ENCODE measurements around the gene ICAM4.

Gene ICAM4

DNA sequence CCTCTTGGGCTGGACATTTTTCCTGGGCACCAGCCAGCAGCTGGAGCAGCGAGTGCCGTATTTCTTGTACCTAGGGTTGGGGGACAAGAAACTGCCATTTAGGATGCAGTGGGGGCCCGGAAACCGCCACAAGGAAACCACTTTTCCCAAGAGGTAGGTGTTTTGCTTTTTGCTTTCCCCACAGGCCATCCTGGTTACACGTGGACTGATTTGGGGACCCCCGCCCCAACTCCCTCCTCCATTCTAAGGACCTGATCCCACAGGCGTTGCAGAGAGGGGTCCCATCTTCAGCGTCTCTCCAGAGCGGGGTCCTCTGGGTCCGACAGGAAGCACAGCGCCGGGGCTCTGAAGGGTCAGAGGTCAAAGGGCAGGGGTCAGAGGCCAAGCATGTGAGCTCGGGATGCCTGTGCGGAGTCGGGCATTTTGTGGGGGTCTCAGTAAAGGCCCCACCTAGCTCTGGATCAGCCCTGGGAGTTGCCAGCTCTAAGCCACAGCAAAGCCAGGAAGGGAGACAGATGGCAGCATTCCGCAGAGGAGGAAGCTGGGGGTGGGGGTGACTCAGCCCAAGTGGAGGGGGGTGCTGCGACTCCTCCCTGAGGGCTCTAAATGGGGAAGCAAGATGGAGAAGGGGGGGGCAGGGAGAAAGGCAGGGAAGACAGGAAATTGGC is 18.5 kb downstream of the ICAM4 start:
- Histone ChIP-seq H3K4me1 (ENCODE audit: control extremely low read depth in 1 of 4, control insufficient read depth in 4 of 4, insufficient read depth in 4 of 4, low read length in 3 of 4) (peaks cover 0 to 52% (median 46%) of the 10 kb centered on the region in 4 experiments), H3K27ac (ENCODE audit: insufficient read depth in 1 of 2, low read depth in 1 of 2, low read length in 2 of 2, poor library complexity in 1 of 2, severe bottlenecking in 2 of 2) (peak overlapping the region in 1 of 2 experiments; percentile 58), H3K27me3 (replicated peaks in 2 of 5; ENCODE audit: control insufficient read depth in 4 of 5, insufficient read depth in 5 of 5, low read length in 4 of 5) (no peaks in the 10 kb centered on the region), H3K4me3 (ENCODE audit: control insufficient read depth in 1 of 7, extremely low read depth in 1 of 7, insufficient read depth in 4 of 7, low read depth in 2 of 7, low read length in 6 of 7) (peak overlapping the region in 4 of 7 experiments; percentile 10 to 52 (median 38)), H3K9me3 (ENCODE audit: control extremely low read depth in 1 of 5, control insufficient read depth in 4 of 5, insufficient read depth in 2 of 5, low read depth in 1 of 5, low read length in 4 of 5) (no peaks in the 10 kb centered on the region), H3K36me3 (ENCODE audit: control insufficient read depth in 4 of 4, insufficient read depth in 4 of 4, low read length in 3 of 4) (peaks cover 0 to 5% (median 1%) of the 10 kb centered on the region in 4 experiments)
- DNase-seq = peak; percentile 61 to 76 (median 71)
- CTCF ChIA-PET = interaction anchor here (0.7 to 2.5 kb wide), 13 partner anchors 9 to 112 kb away, joined by 3 to 11 read pairs (median 5); partner anchors contain the start of genes ICAM1 and ICAM5
- WGBS (ENCODE audit: insufficient coverage) = 34% methylated on average over 15 of the region's 17 CpGs
- POLR2A ChIA-PET = interaction anchor here (1.1 kb wide), 1 partner anchor 27 kb away, joined by 3 read pairs; no protein-coding TSS in a partner anchor

- peaks cover 0 to 6% (median 1%) of the 10 kb centered on the region in 4 experiments for H3K36me3 ChIP-seq (ENCODE audit: control insufficient read depth in 4 of 4, insufficient read depth in 4 of 4, low read length in 3 of 4)
- H3K9me3 ChIP-seq (ENCODE audit: control extremely low read depth in 1 of 5, control insufficient read depth in 4 of 5, insufficient read depth in 2 of 5, low read depth in 1 of 5, low read length in 4 of 5) = no peaks in the 10 kb centered on the region
- H3K4me3 ChIP-seq (ENCODE audit: control insufficient read depth in 1 of 7, extremely low read depth in 1 of 7, insufficient read depth in 4 of 7, low read depth in 2 of 7, low read length in 6 of 7) = no peak overlapping the region
- no CpG with 5 or more reads among the region's 5 CpGs for WGBS (ENCODE audit: insufficient coverage)
- no peaks in the 10 kb centered on the region for H3K27me3 ChIP-seq (replicated peaks in 2 of 5; ENCODE audit: control insufficient read depth in 4 of 5, insufficient read depth in 5 of 5, low read length in 4 of 5)
- ChIA-PET POLR2A (interaction anchor here (1.1 kb wide), 1 partner anchor 28 kb away, joined by 3 read pairs; no protein-coding TSS in a partner anchor), CTCF (interaction anchor here (0.7 to 2.5 kb wide), 10 partner anchors 10 to 46 kb away, joined by 3 to 10 read pairs (median 6); partner anchors contain the start of genes ICAM1 and ICAM5)
- DNase-seq = no peak
- H3K27ac ChIP-seq (ENCODE audit: insufficient read depth in 1 of 2, low read depth in 1 of 2, low read length in 2 of 2, poor library complexity in 1 of 2, severe bottlenecking in 2 of 2) = no peak overlapping the region
- H3K4me1 ChIP-seq (ENCODE audit: control extremely low read depth in 1 of 4, control insufficient read depth in 4 of 4, insufficient read depth in 4 of 4, low read length in 3 of 4) = peaks cover 0 to 41% (median 40%) of the 10 kb centered on the region in 4 experiments
Observed at GRCh38 chr19:10306327-10306726, 19.6 kb downstream of the ICAM4 start.

- H3K4me3 ChIP-seq (ENCODE audit: control insufficient read depth in 1 of 7, extremely low read depth in 1 of 7, insufficient read depth in 4 of 7, low read depth in 2 of 7, low read length in 6 of 7) = no peak within 1 kb of the TSS
- no peak for DNase-seq
- WGBS (ENCODE audit: insufficient coverage) = 94% methylated on average over 13 of the region's 24 CpGs
- H3K9me3 ChIP-seq (ENCODE audit: control extremely low read depth in 1 of 5, control insufficient read depth in 4 of 5, insufficient read depth in 2 of 5, low read depth in 1 of 5, low read length in 4 of 5) = no peaks in the 10 kb centered on the region
- ChIA-PET POLR2A (no interaction called here), CTCF (no interaction called here)
- H3K36me3 ChIP-seq (ENCODE audit: control insufficient read depth in 4 of 4, insufficient read depth in 4 of 4, low read length in 3 of 4) = peaks cover 0 to 8% (median 1%) of the 10 kb centered on the region in 4 experiments
- peaks cover 0 to 22% (median 17%) of the 10 kb centered on the region in 4 experiments for H3K4me1 ChIP-seq (ENCODE audit: control extremely low read depth in 1 of 4, control insufficient read depth in 4 of 4, insufficient read depth in 4 of 4, low read length in 3 of 4)
- no peaks in the 10 kb centered on the region for H3K27me3 ChIP-seq (replicated peaks in 2 of 5; ENCODE audit: control insufficient read depth in 4 of 5, insufficient read depth in 5 of 5, low read length in 4 of 5)
- H3K27ac ChIP-seq (ENCODE audit: insufficient read depth in 1 of 2, low read depth in 1 of 2, low read length in 2 of 2, poor library complexity in 1 of 2, severe bottlenecking in 2 of 2) = no peak within 1 kb of the TSS
Observed at GRCh38 chr19:10309423-10309822, 22.7 kb downstream of the ICAM4 start, which contains the start of gene ZGLP1. Gene ZGLP1 (minus strand): TSS chr19:10309815.

GRCh38 chr19:10315335-10316214 is 28.8 kb downstream of the ICAM4 start, which contains the start of gene FDX2:
Gene FDX2 (minus strand): TSS chr19:10316015. CDS start chr19:10315996, 19 bp downstream.
- Histone ChIP-seq H3K9me3 (ENCODE audit: control extremely low read depth in 1 of 5, control insufficient read depth in 4 of 5, insufficient read depth in 2 of 5, low read depth in 1 of 5, low read length in 4 of 5) (no peaks in the 10 kb centered on the region), H3K4me1 (ENCODE audit: control extremely low read depth in 1 of 4, control insufficient read depth in 4 of 4, insufficient read depth in 4 of 4, low read length in 3 of 4) (peaks cover 0 to 14% (median 8%) of the 10 kb centered on the region in 4 experiments), H3K36me3 (ENCODE audit: control insufficient read depth in 4 of 4, insufficient read depth in 4 of 4, low read length in 3 of 4) (peaks cover 9 to 43% (median 25%) of the 10 kb centered on the region in 4 experiments), H3K27ac (ENCODE audit: insufficient read depth in 1 of 2, low read depth in 1 of 2, low read length in 2 of 2, poor library complexity in 1 of 2, severe bottlenecking in 2 of 2) (peak within 1 kb of the TSS in 1 of 2 experiments; percentile 66), H3K4me3 (ENCODE audit: control insufficient read depth in 1 of 7, extremely low read depth in 1 of 7, insufficient read depth in 4 of 7, low read depth in 2 of 7, low read length in 6 of 7) (peak within 1 kb of the TSS; percentile 47 to 94 (median 88)), H3K27me3 (replicated peaks in 2 of 5; ENCODE audit: control insufficient read depth in 4 of 5, insufficient read depth in 5 of 5, low read length in 4 of 5) (no peaks in the 10 kb centered on the region)
- ChIA-PET CTCF (interaction anchor here (0.5 to 1.3 kb wide), 4 partner anchors 14 to 73 kb away, joined by 3 to 5 read pairs (median 3); partner anchors contain the start of gene ICAM1), POLR2A (interaction anchor here (0.8 kb wide), 1 partner anchor 65 kb away, joined by 3 read pairs; the partner anchor contains the start of gene TYK2)
- WGBS (ENCODE audit: insufficient coverage) = 1% methylated on average over 43 of the region's 55 CpGs
- DNase-seq = peak; percentile 72 to 79 (median 75)

DNA sequence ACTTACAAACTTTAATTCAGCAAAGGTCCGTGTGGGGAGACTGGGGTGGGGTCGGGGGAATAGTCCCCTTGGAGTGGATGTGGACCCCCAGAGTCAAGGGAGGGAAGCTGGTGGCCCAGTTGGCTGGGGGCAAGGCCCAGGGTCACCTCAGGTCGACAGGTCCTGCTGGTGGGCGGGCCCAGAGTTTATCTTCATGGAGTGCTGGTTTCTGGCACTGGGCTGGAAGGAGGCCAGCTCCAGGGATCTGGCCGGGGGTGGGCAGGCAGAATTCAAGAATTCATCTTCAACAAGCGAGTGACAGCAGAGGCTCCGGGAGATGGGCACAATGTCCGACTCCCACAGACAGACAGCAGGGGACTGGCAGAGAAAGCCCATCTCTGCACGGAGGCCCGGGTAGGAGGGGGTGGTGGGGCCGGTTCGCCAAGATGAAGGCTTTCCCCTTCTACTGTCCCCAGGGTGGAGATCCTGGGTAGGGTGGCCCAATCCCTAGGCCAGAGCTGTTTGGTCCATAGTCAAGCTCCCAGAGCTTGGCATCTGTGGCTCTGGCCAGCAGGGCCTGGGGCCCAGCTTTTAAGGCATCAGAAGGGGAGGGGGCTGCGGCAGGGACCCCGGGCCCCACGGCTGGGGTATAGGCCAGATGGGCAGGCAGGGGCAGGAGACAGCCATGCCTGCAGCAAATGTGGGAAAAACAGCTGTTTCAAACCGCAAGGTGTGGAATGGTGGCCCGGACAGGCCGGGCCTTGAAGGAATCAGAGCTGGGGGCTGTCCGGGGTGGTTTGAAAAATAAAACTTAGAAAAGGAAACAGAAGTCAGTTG is 29.7 kb downstream of the ICAM4 start:
- ChIA-PET POLR2A (no interaction called here), CTCF (interaction anchor here (0.6 to 1.0 kb wide), 2 partner anchors 8 to 11 kb away, joined by 3 to 4 read pairs; no protein-coding TSS in a partner anchor)
- peaks cover 13 to 51% (median 31%) of the 10 kb centered on the region in 4 experiments for H3K36me3 ChIP-seq (ENCODE audit: control insufficient read depth in 4 of 4, insufficient read depth in 4 of 4, low read length in 3 of 4)
- H3K4me1 ChIP-seq (ENCODE audit: control extremely low read depth in 1 of 4, control insufficient read depth in 4 of 4, insufficient read depth in 4 of 4, low read length in 3 of 4) = peaks cover 0 to 14% (median 8%) of the 10 kb centered on the region in 4 experiments
- no peak for DNase-seq
- WGBS (ENCODE audit: insufficient coverage) = 88% methylated on average over 18 of the region's 19 CpGs
- H3K27me3 ChIP-seq (replicated peaks in 2 of 5; ENCODE audit: control insufficient read depth in 4 of 5, insufficient read depth in 5 of 5, low read length in 4 of 5) = no peaks in the 10 kb centered on the region
- no peak overlapping the region for H3K4me3 ChIP-seq (ENCODE audit: control insufficient read depth in 1 of 7, extremely low read depth in 1 of 7, insufficient read depth in 4 of 7, low read depth in 2 of 7, low read length in 6 of 7)
- H3K27ac ChIP-seq (ENCODE audit: insufficient read depth in 1 of 2, low read depth in 1 of 2, low read length in 2 of 2, poor library complexity in 1 of 2, severe bottlenecking in 2 of 2) = peak overlapping the region in 1 of 2 experiments; percentile 66
- no peaks in the 10 kb centered on the region for H3K9me3 ChIP-seq (ENCODE audit: control extremely low read depth in 1 of 5, control insufficient read depth in 4 of 5, insufficient read depth in 2 of 5, low read depth in 1 of 5, low read length in 4 of 5)
